Panc1 (cell line): ENCODE measurements around the gene MAMLD1.

Source experiments
- CTCF ChIP-seq: fragments of 450-650 bp; IDR thresholded peaks from 2 replicates; pipeline ENCODE4 v1.5.1; 2017; ENCODE audit warnings: mild to moderate bottlenecking
- POLR2AphosphoS5 ChIP-seq: IDR thresholded peaks from 2 replicates; pipeline ENCODE4 v1.6.1; 2012; ENCODE audit warnings: mild to moderate bottlenecking, low read depth, low read length, moderate library complexity
- REST ChIP-seq, 2 experiments: IDR thresholded peaks; 2 replicates each; pipeline ENCODE4 v1.6.1; 2011 to 2012; ENCODE audit warnings: low read depth in 2 of 2, control low read depth in 1 of 2, low read length in 1 of 2, mild to moderate bottlenecking in 1 of 2, moderate library complexity in 1 of 2; ENCODE audit not compliant: insufficient read depth in 1 of 2
- SIN3A ChIP-seq: IDR thresholded peaks from 2 replicates; pipeline ENCODE4 v1.6.1; 2012; ENCODE audit warnings: low read depth, mild to moderate bottlenecking, low read length, moderate library complexity, borderline replicate concordance; ENCODE audit not compliant: insufficient read depth

GRCh38 chrX:150416469-150416868 lies 53.4 kb downstream of the MAMLD1 start:
- no peak for TF ChIP-seq POLR2AphosphoS5
- TF ChIP-seq CTCF = no peak
- TF ChIP-seq REST (IDR thresholded peaks at IDR 0.05; ENCODE audit: insufficient read depth in 1 of 2, low read depth in 2 of 2, low read length in 1 of 2) = no peak
- no peak for TF ChIP-seq SIN3A
